ENCODE data around the gene ATL3.
"Not testable (repeated sequence)": the region's sequence is repeated elsewhere in the genome, so short reads cannot be mapped to it uniquely, and the experiment has no call there.

ATL3 gene

GRCh38 chr11:63589000-63589399 lies 82.2 kb downstream of the ATL3 start:
- DNase-seq (ENCODE audit: low read depth): no peak

GRCh38 chr11:63586451-63587166 lies 84.6 kb downstream of the ATL3 start:
- DNase-seq (ENCODE audit: low read depth): no peak

GRCh38 chr11:63583357-63583677 lies 87.9 kb downstream of the ATL3 start:
- no peak for DNase-seq (ENCODE audit: low read depth)

GRCh38 chr11:63581224-63581623 lies 90.0 kb downstream of the ATL3 start:
- DNase-seq (ENCODE audit: low read depth): not testable (repeated sequence)

GRCh38 chr11:63578882-63579281 lies 92.3 kb downstream of the ATL3 start:
- DNase-seq (ENCODE audit: low read depth): not testable (repeated sequence)

- no peak for DNase-seq (ENCODE audit: low read depth)
Observed at GRCh38 chr11:63574856-63575602, 96.1 kb downstream of the ATL3 start.
